HCT116 (cell line): ENCODE data around the gene OSBPL8. TPM values are rescaled to one million over a fixed set of nuclear protein-coding genes. Genes with fewer than 3 reads are reported as not detected.

ENCODE experiments used
- ATAC-seq: fragments of 200-7000 bp; cut with Tn5 transposase; 2 replicates; pipeline ENCODE4 v1.9.1; 2020; ENCODE audit warnings: mild to moderate bottlenecking, moderate library complexity
- BruUV-seq: library from RNA; stranded (reverse); fragments of 400-500 nt; replicated peaks from 2 replicates; lab custom pipeline; 2021; lab: Mats Ljungman, UMichigan
- CTCF ChIA-PET: fragments of 300-600 bp; sonication (Branson Sonifier 250); formaldehyde crosslinking; loops from one replicate; lab custom pipeline; 2021; ENCODE audit warnings: antibody characterized with exemption; lab: Charles Lee
- POLR2A ChIA-PET: fragments of 300-600, 350-600 bp; sonication (Branson Sonifier 250); formaldehyde crosslinking; loops from one replicate; lab custom pipeline; 2021; ENCODE audit warnings: antibody characterized with exemption; lab: Charles Lee
- RAD21 ChIA-PET, 2 experiments: fragments of 300-600 bp; sonication (Branson Sonifier 250); formaldehyde crosslinking; loops; one replicate each; lab custom pipeline; 2023; ENCODE audit warnings: low total read pairs in 2 of 2; ENCODE audit not compliant: uncharacterized antibody in 2 of 2, unreplicated experiment in 2 of 2, low non-redundant PET in 1 of 2; lab: Charles Lee
- DNase-seq: peaks from one replicate; pipeline ENCODE4 v3.0.0-alpha.2; 2010; ENCODE audit warnings: low read depth, low spot score
- H2AFZ ChIP-seq: fragments of 200-600 bp; shearing (Covaris generic), sonication (generic); 2 replicates; pipeline ENCODE4 v1.6.1; 2017; ENCODE audit warnings: low read depth, mixed run types, mixed read lengths, antibody characterized with exemption, low read length; ENCODE audit not compliant: poor library complexity, severe bottlenecking
- H3K27ac ChIP-seq: 2 replicates; pipeline ENCODE4 v1.5.1; 2012; ENCODE audit warnings: low read depth, low read length
- H3K27me3 ChIP-seq: fragments of 200-600 bp; sonication (generic); 2 replicates; pipeline ENCODE4 v1.6.1; 2016; ENCODE audit warnings: mixed run types, low read length, mixed read lengths; ENCODE audit not compliant: insufficient read depth
- H3K36me3 ChIP-seq, 2 experiments: fragments of 200-500 bp in 1 of 2; fragments of 200-600 bp in 1 of 2; sonication (Bioruptor generic) in 1 of 2; sonication (generic) in 1 of 2; 2 replicates each; pipeline versions ENCODE4 v1.5.1 to v1.6.1; 2014 to 2016; ENCODE audit warnings: low read length in 2 of 2, inconsistent platforms in 1 of 2, mixed read lengths in 1 of 2, mixed run types in 1 of 2; ENCODE audit not compliant: insufficient read depth in 2 of 2, control insufficient read depth in 1 of 2
- H3K4me1 ChIP-seq, 2 experiments: fragments of 200-600 bp in 1 of 2; sonication (generic) in 1 of 2; 2 replicates each; pipeline versions ENCODE4 v1.5.1 to v1.6.1; 2012 to 2017; ENCODE audit warnings: low read length in 2 of 2, inconsistent platforms in 1 of 2, mild to moderate bottlenecking in 1 of 2, mixed read lengths in 1 of 2, mixed run types in 1 of 2, moderate library complexity in 1 of 2; ENCODE audit not compliant: insufficient read depth in 2 of 2, control insufficient read depth in 1 of 2
- H3K4me2 ChIP-seq: fragments of 200-600 bp; sonication (generic); 2 replicates; pipeline ENCODE4 v1.6.1; 2017; ENCODE audit warnings: mixed run types, low read length, mixed read lengths
- H3K4me3 ChIP-seq, 2 experiments: fragments of 200-600 bp in 1 of 2; sonication (generic) in 1 of 2; replicated peaks in 1 of 2; 2 replicates each; pipeline ENCODE4 v1.5.1; 2011 to 2016; ENCODE audit warnings: low read length in 2 of 2, control low read depth in 1 of 2, low read depth in 1 of 2, mild to moderate bottlenecking in 1 of 2, mixed read lengths in 1 of 2, mixed run types in 1 of 2
- H3K79me2 ChIP-seq: fragments of 200-600 bp; sonication (generic); 2 replicates; pipeline ENCODE4 v1.6.1; 2017; ENCODE audit warnings: mild to moderate bottlenecking, mixed run types, low read length, moderate library complexity, mixed read lengths; ENCODE audit not compliant: insufficient read depth
- H3K9ac ChIP-seq: fragments of 200-600 bp; sonication (generic); 2 replicates; pipeline ENCODE4 v1.6.1; 2016; ENCODE audit warnings: low read length, mixed read lengths
- H3K9me2 ChIP-seq: fragments of 200-600 bp; sonication (generic), shearing (Covaris generic); 2 replicates; pipeline ENCODE4 v1.6.1; 2017; ENCODE audit warnings: mixed run types, mild to moderate bottlenecking, moderate library complexity; ENCODE audit not compliant: insufficient read depth
- H3K9me3 ChIP-seq, 2 experiments: fragments of 200-500 bp in 1 of 2; fragments of 200-600 bp in 1 of 2; sonication (Bioruptor generic) in 1 of 2; sonication (generic) in 1 of 2; 2 replicates each; pipeline ENCODE4 v1.6.1; 2014 to 2017; ENCODE audit warnings: low read length in 2 of 2, mixed read lengths in 2 of 2, inconsistent platforms in 1 of 2, low read depth in 1 of 2, mild to moderate bottlenecking in 1 of 2, mixed run types in 1 of 2, moderate library complexity in 1 of 2; ENCODE audit not compliant: control insufficient read depth in 1 of 2, insufficient read depth in 1 of 2
- H4K20me1 ChIP-seq: fragments of 200-600 bp; sonication (generic), shearing (Covaris generic); 2 replicates; pipeline ENCODE4 v1.6.1; 2017; ENCODE audit warnings: mixed run types, mild to moderate bottlenecking, moderate library complexity; ENCODE audit not compliant: insufficient read depth
- ATF3 ChIP-seq: IDR thresholded peaks from 2 replicates; pipeline ENCODE4 v1.6.1; 2012
- EGR1 ChIP-seq: IDR thresholded peaks from 2 replicates; pipeline ENCODE4 v1.6.1; 2012; ENCODE audit warnings: low read depth
- ELF1 ChIP-seq: IDR thresholded peaks from 2 replicates; pipeline ENCODE4 v1.6.1; 2012; ENCODE audit warnings: low read depth, borderline replicate concordance
- SIN3A ChIP-seq: IDR thresholded peaks from 2 replicates; pipeline ENCODE4 v1.6.1; 2012; ENCODE audit warnings: low read depth
- SRF ChIP-seq: IDR thresholded peaks from 2 replicates; pipeline ENCODE4 v1.6.1; 2012; ENCODE audit warnings: low read depth
- TCF7L2 ChIP-seq: IDR thresholded peaks from 2 replicates; pipeline ENCODE4 v1.7.0; 2011; ENCODE audit warnings: borderline replicate concordance, inconsistent platforms; ENCODE audit not compliant: insufficient read depth, insufficient read length; ENCODE audit errors: extremely low read depth
- YY1 ChIP-seq: IDR thresholded peaks from 2 replicates; pipeline ENCODE4 v1.6.1; 2011; ENCODE audit warnings: low read length, low read depth, moderate library complexity, mild to moderate bottlenecking; ENCODE audit not compliant: insufficient replicate concordance; ENCODE audit errors: extremely low read depth
- ZBTB33 ChIP-seq: IDR thresholded peaks from 2 replicates; pipeline ENCODE4 v1.6.1; 2011; ENCODE audit warnings: mild to moderate bottlenecking, low read length, moderate library complexity; ENCODE audit not compliant: insufficient replicate concordance; ENCODE audit errors: extremely low read depth
- ZFX ChIP-seq: fragments of 450-650 bp; IDR thresholded peaks from 2 replicates; pipeline ENCODE4 v1.6.1; 2017
- ZNF274 ChIP-seq: fragments of 200-500 bp; sonication (Bioruptor generic); IDR thresholded peaks from 2 replicates; pipeline ENCODE4 v1.6.1; 2014; ENCODE audit warnings: mild to moderate bottlenecking, low read depth, low read length, inconsistent platforms
- intact Hi-C: fragments of 100-400 bp; cut with micrococcal nuclease; formaldehyde crosslinking; loops from 2 replicates; pipeline ENCODE4 v1.10.0; 2022
- total RNA-seq: library from RNA; stranded (reverse); gene quantifications from one replicate; pipeline ENCODE4 v1.2.1, GENCODE V29; 2021; ENCODE audit not compliant: unreplicated experiment

OSBPL8 gene
- total RNA-seq, 1 experiment from 2014 or later, result 115 TPM

DNA sequence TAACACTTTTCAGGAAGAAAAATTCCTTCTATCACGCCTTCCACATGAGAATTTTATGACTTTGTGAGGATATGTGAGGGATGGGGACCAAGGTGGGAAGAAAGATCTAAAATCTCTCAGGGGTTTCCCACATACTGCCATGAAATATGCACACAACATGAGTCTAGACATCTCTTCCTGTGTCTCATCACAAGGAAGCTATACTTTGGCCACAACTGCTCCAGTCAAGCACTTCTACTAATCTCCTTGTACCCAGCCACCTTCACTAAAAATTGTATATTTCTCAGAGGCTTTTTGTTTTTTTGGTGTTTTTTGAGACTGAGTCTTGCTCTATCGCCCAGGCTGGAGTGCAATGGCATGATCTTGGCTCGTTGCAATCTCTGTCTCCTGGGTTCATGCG is 3.2 kb downstream of the OSBPL8 start:
- RAD21 ChIA-PET, result no interaction called here
- Histone ChIP-seq H3K9ac (no peak overlapping the region), H3K4me2 (no peak overlapping the region), H4K20me1 (no peaks in the 10 kb centered on the region), H3K4me3 (no peak overlapping the region), H2AFZ (no peak overlapping the region), H3K9me2 (no peaks in the 10 kb centered on the region), H3K4me1 (peaks cover 4 to 21% of the 10 kb centered on the region in 2 experiments; a peak in 3 of 4 replicates), H3K27ac (no peak overlapping the region), H3K36me3 (peaks cover 2 to 4% of the 10 kb centered on the region in 2 experiments; a peak in 2 of 4 replicates), H3K9me3 (no peaks in the 10 kb centered on the region), H3K27me3 (no peaks in the 10 kb centered on the region), H3K79me2 (peaks cover 78% of the 10 kb centered on the region)
- no peak for TF ChIP-seq SIN3A
- no peak for TF ChIP-seq ELF1
- TF ChIP-seq TCF7L2, result no peak
- TF ChIP-seq ZNF274, result no peak
- no peak for TF ChIP-seq ZFX
- no peak for TF ChIP-seq ZBTB33
- TF ChIP-seq ATF3, result no peak
- TF ChIP-seq EGR1, result no peak
- no peak for TF ChIP-seq SRF
- no peak for TF ChIP-seq YY1
- no peak for DNase-seq
- no peak for ATAC-seq
- no TSS peak for BruUV-seq
- CTCF ChIA-PET, result no interaction called here
- POLR2A ChIA-PET, result no interaction called here
- intact Hi-C loops, result loop anchor here (5.0 kb wide), 1 partner anchor 474 kb away; the partner anchor contains the start of gene NAP1L1
